ENCODE measurements around the gene TMEM54.

The TMEM54 gene

GRCh38 chr1:32881871-32882850 is 19.0 kb downstream of the TMEM54 start:
- DNase-seq (ENCODE audit: low read depth), result no peak

DNA sequence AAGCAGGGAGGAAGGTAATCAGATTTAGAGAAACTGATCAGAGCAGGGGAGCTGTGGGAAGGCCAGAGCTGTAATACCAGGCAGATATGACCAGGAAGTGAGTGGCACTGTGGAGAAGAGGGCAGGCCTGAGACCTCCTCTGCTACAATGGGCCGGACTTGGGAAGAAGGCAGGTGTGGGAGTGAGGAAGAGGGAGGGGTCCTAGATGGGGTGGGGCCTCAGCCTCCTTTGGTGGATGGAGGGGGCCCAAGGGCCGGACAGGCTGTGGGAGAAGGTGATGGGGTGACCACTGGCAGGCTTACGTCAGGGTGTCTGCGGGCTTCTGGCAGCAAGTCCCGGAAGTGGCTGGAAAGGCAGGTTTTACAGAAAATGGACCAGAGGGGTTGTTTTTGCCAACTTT is 19.9 kb downstream of the TMEM54 start:
- no peak for DNase-seq (ENCODE audit: low read depth)

- DNase-seq (ENCODE audit: low read depth), result no peak
Measured at GRCh38 chr1:32878637-32879041, 22.6 kb downstream of the TMEM54 start.

- peak; percentile 60 for DNase-seq (ENCODE audit: low read depth)
Measured at GRCh38 chr1:32878183-32878582, 23.0 kb downstream of the TMEM54 start.

GRCh38 chr1:32877211-32878110 is 23.7 kb downstream of the TMEM54 start:
- no peak for DNase-seq (ENCODE audit: low read depth)

DNA sequence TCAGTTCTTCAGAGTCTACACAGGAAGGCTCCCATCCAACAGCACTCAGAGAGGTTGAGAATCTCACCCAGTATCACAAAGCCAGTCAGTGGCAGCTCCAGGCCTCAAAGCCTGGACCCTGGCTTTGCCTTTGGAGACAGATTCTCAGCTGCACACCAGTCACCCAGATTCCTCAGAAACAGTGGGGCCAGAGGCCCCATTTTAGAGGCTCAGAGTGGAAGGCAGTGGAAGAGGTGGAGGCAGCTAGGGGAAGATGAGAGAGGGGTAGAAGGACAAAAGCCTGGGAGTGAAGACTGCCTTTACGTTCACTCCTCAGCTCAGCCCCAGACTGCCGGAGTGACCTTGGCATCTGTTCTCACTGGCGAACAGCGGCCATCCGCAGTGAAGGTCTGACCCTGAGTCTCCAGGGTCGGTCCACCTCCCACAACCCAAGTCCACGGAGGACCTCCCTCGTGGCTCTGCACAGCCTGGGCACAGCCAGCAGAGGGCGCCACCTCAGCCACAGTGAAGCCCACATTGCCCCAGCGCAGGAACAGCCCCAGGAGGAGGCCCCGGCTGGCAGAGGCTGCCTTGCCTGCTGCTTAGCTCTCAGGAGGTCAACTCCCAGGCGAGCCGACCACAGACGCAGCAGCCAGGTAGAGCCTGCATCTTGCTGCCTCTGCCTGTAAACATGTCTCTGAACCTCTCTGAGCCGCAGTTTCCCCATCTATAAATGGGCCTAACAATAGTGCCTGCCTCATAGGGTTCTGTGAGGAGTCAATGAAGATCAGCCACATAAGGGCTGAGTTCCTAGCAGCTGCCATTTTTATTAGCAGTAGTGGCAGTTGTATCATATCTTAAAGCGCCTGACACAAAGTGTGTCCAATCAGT is 24.6 kb downstream of the TMEM54 start:
- peak; percentile 62 for DNase-seq (ENCODE audit: low read depth)

- no peak for DNase-seq (ENCODE audit: low read depth)
Measured at GRCh38 chr1:32874860-32875752, 26.1 kb downstream of the TMEM54 start.

- DNase-seq (ENCODE audit: low read depth), result no peak
Measured at GRCh38 chr1:32873484-32873883, 27.7 kb downstream of the TMEM54 start.

GRCh38 chr1:32872192-32872460 is 29.1 kb downstream of the TMEM54 start:
- no peak for DNase-seq (ENCODE audit: low read depth)

DNA sequence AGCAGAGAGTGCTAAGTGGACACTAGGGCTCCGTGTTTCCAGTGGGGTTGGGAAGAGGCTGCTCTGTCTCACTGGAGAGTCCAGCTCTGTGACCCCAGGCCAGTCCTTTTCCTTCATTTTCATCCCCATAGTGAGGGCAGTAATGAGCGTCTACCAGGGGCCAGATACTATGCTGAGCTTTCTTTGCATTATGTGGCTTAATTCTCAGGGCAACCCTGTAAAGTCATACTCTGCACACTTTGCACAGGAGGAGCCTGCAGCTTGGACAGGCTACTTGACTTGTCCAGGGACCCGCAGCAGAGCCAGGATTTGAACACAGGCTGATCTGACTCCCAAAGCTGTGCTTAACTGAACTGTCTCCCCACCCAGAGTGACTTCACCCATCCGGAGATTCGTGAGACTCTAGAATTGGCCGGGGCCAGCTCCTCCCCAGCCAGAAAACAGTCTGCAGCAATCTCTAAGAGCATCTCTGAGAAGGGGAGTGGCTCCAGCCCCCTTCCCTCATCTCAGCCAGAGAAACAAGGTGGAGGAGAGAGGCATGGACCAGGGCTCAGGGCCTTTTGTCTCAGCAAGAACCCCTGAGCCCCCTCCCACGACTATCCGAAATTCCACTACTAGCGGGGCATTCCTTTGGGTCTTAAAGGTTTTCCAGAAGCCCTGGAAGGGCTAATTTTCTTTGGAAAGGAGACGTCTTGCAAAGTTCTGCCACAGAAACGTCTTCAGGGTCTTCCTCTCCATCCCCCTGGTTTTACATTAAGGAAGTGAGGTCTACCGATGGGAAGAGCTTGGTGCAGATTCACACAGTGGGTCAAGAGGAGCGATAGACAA is 29.6 kb downstream of the TMEM54 start:
- peak; percentile 30 for DNase-seq (ENCODE audit: low read depth)

DNA sequence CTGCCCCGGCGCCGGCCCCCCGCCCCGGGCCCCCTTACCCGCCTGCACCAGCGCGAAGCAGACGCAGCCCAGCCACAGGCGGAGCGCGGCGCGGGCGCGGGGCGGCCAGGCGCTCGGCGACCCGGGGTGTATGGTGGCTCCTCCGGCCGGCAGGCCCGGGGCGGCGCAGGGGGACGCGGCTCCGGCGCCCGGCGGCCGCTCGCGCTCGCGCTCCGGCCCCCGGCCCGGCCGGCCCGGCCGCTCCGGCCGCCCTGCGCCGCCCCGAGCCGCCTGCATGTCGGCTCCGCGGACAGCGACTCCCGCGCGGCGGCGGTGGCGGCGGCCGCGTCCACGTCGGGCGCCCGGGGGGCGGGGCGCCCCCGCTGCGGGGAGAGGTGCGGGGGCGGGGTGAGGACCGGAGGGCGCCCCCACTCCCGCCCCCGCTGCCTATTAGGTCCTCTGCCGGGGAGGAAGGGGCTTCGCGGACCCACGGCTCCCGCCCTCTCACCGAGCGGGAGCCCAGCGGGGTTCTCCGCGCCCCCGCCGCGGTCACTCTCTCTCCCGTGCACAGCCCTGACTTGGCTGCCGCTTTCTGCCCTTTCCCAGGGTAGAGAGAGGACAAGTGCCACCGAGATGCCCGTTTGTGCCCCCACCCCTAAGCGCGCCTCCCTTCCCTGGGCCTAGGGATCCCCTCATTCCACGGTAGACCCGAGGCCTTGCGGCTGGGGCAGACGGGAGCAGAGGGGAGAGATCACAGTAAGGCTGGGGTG is 30.4 kb downstream of the TMEM54 start, which contains the start of gene FNDC5:
FNDC5 (minus strand) TSS at position 298 of the 749 bp plus-strand sequence.
- DNase-seq (ENCODE audit: low read depth), result no peak

DNA sequence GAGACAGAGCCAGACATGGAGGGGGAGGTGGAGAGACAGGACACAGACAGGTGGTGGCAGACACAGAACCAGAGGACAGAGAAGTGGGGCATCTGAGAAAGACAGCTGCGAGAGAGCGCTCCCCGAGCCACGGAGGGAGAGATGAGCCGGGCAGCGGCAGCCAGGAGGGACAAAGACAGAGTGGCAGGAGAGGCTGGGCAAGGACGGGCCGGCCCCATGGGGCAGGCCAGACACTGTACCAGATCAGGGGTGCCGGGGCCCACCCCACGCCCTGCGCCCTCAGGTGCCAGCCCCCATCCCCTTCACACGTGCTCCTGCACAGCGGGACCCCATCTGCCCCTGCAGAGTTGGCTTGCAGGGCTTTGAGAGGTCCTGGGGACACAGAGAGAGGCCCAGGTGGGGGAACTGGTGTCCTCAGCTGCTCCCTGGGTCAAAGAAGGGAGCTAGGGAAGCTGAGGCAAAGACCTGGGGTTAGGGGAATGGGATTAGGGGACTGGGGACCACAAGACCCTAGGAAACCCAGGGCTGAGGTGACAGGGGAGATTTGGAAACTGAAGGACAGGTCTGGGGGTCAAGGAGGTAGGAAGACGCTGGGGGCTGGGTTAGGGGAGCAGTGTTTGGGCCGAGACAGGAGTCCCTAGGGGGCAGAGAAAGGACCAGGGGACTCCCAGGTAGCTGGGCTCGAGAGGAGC is 31.1 kb downstream of the TMEM54 start:
- DNase-seq (ENCODE audit: low read depth), result no peak

- DNase-seq (ENCODE audit: low read depth), result no peak
Measured at GRCh38 chr1:32868806-32869455, 32.3 kb downstream of the TMEM54 start.

DNA sequence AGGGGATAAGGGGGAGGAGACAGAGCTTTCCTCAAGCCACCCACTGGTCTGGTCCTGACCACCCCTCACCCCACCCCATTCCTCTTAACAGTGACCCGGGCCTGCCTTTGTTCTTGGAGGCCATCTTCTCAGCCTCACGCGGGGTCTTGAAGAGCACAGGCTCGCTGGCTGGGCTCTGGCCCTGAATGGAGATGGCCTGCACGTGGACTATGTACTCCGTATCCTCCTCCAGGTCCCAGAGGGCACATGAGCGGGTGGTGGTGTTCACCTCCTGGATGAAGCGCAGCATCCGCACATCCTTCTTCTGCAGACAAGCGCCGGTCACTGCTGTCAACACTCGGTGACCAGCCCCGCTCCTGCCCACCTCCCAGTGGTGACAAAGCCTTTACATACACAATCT is 33.1 kb downstream of the TMEM54 start:
- no peak for DNase-seq (ENCODE audit: low read depth)

DNA sequence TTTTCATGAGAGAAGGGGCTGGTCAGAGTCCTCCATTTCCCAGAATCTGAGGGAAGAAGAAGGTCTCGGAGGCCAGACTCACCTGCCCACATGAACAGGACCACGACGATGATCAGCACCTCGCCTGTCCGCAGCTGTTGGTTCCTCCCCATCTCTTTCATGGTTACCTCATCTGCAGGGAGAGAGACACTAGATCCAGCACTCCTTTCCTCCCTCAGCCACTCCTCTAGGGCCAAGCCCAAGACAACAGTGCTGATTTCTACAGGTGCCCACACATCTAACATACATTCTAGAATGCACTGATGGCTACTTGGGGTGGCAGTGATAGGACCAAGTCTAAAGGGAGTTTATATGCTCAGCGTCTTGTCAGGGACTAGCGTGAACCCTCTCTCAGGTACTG is 33.5 kb downstream of the TMEM54 start:
- no peak for DNase-seq (ENCODE audit: low read depth)

DNA sequence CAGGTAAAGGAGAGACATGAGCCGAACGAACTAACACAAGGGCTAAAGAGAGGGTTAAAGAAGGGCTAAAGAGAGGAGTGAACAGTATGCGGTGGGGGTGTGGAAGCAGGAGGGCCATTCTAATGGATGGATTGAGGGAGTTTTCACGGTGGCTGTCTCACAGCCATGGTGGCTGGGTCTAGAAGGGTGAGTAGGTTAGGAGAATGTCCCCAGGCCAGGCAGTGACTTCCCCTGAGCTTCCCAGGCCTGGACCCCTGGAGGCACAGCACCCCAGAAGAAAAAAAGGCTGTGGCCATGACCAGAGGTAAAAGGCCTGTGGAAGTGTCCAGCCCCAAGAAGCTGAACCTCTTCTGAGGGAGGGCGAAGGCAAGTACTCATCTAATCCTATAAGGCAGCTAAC is 34.0 kb downstream of the TMEM54 start:
- DNase-seq (ENCODE audit: low read depth), result no peak

DNA sequence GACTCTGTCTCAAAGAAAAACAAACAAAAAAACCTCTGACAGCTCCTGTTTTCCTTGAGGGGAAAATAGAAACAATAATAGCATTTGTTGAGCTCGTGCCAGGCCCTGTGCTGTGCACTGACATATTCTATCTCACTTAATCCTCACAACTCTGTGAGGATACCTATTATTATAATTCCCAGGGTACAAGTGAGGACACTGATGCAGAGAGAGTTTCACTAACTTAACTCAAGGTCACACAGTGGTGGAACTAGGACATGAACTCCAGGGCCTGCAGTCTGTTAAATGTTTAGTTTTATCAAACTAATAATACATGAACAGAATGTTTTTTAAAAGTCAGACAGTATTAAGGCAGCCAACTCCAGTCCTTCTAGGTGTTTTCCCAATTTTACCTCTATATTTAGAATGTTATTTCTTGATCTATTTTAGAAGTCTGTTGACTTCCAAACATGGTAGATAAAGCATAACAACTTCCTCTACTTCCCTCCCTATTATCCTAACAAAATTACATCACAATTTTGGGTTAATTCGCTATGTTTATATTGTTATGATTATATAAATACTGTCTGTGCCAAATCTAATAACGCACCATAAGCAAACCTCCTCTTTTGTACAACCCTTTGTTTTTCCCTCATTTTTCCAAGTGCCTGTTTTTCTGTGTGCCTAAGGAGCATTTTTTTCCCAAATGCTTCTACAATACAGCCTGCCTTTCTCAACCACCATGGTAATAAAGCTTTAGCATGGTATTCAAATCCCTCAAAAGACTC is 35.4 kb downstream of the TMEM54 start:
- DNase-seq (ENCODE audit: low read depth), result no peak

All from ELR (cell line).